ENCODE results near the gene PLXDC2. TPM values are rescaled to one million over a fixed set of nuclear protein-coding genes. Genes with fewer than 3 reads are reported as not detected.

The PLXDC2 gene
- total and polyA plus RNA-seq, 7 donors, result 1.8 to 44.6 (median 18.2) TPM

- no peak overlapping the region for H3K4me3 ChIP-seq
- no peaks in the 10 kb centered on the region for H3K36me3 ChIP-seq
- H3K27me3 ChIP-seq, result no peaks in the 10 kb centered on the region
- intact Hi-C loops (cut with DNase I), result no loop called here
- 92 to 94% methylated on average over 2 of the region's 2 CpGs for WGBS, 2 donors
- H3K4me1 ChIP-seq, result no peaks in the 10 kb centered on the region
- H3K9me3 ChIP-seq, result peaks cover 0 to 6% (median 0%) of the 10 kb centered on the region in 4 donors
- H3K27ac ChIP-seq, result no peak overlapping the region
- DNase-seq, result no peak
- TF ChIP-seq POLR2A (IDR thresholded peaks at IDR 0.05) (no peak), POLR2AphosphoS5 (IDR thresholded peaks at IDR 0.05) (no peak), EP300 (IDR thresholded peaks at IDR 0.05) (no peak)
- TF ChIP-seq, protein P1, sequence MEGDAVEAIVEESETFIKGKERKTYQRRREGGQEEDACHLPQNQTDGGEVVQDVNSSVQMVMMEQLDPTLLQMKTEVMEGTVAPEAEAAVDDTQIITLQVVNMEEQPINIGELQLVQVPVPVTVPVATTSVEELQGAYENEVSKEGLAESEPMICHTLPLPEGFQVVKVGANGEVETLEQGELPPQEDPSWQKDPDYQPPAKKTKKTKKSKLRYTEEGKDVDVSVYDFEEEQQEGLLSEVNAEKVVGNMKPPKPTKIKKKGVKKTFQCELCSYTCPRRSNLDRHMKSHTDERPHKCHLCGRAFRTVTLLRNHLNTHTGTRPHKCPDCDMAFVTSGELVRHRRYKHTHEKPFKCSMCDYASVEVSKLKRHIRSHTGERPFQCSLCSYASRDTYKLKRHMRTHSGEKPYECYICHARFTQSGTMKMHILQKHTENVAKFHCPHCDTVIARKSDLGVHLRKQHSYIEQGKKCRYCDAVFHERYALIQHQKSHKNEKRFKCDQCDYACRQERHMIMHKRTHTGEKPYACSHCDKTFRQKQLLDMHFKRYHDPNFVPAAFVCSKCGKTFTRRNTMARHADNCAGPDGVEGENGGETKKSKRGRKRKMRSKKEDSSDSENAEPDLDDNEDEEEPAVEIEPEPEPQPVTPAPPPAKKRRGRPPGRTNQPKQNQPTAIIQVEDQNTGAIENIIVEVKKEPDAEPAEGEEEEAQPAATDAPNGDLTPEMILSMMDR (IDR thresholded peaks at IDR 0.05), result no peak
Measured at GRCh38 chr10:20302033-20302432, 485.8 kb downstream of the PLXDC2 start.

GRCh38 chr10:20303453-20304152 lies 487.4 kb downstream of the PLXDC2 start:
- no peak for DNase-seq
- no peaks in the 10 kb centered on the region for H3K4me1 ChIP-seq
- H3K4me3 ChIP-seq, result no peak overlapping the region
- no peaks in the 10 kb centered on the region for H3K9me3 ChIP-seq
- no peaks in the 10 kb centered on the region for H3K27me3 ChIP-seq
- intact Hi-C loops (cut with DNase I), result no loop called here
- no peak for TF ChIP-seq POLR2AphosphoS5 (IDR thresholded peaks at IDR 0.05)
- TF ChIP-seq EP300 (IDR thresholded peaks at IDR 0.05), result no peak
- no peak for TF ChIP-seq POLR2A (IDR thresholded peaks at IDR 0.05)
- TF ChIP-seq, protein P1 (IDR thresholded peaks at IDR 0.05), result no peak
- no peaks in the 10 kb centered on the region for H3K36me3 ChIP-seq
- 27 to 72% methylated on average over 2 of the region's 2 CpGs for WGBS, 2 donors
- H3K27ac ChIP-seq, result no peak overlapping the region

GRCh38 chr10:20313665-20314064 lies 497.4 kb downstream of the PLXDC2 start:
- H3K27ac ChIP-seq, result no peak overlapping the region
- intact Hi-C loops (cut with DNase I), result no loop called here
- H3K4me3 ChIP-seq, result no peak overlapping the region
- no peaks in the 10 kb centered on the region for H3K36me3 ChIP-seq
- no peaks in the 10 kb centered on the region for H3K27me3 ChIP-seq
- TF ChIP-seq POLR2AphosphoS5 (IDR thresholded peaks at IDR 0.05), result no peak
- TF ChIP-seq, protein P1 (IDR thresholded peaks at IDR 0.05), result no peak
- TF ChIP-seq POLR2A (IDR thresholded peaks at IDR 0.05), result no peak
- TF ChIP-seq EP300 (IDR thresholded peaks at IDR 0.05), result no peak
- no peak for DNase-seq
- WGBS, 2 donors, result 76 to 79% methylated on average over 3 of the region's 3 CpGs
- H3K9me3 ChIP-seq, result peaks cover 0 to 3% (median 0%) of the 10 kb centered on the region in 4 donors
- no peaks in the 10 kb centered on the region for H3K4me1 ChIP-seq

DNA sequence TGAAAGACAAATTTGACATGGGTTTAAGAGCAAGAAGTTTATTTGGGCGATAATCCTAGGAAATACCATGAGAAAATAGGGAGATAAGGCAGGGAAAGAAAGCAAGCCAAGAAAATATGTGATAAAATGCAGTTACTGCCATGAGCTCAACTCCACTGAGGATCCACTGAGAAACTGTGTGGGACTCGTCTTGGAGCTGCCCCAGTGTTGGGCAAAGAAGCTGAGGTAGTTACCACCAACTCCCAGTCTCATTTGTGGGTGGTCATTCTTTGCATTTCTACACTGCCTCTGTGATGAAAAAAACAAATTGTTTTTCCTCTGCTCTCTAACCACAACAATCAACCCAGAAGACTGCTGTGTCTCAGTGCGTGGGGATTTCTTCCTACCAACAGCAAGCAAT lies 498.2 kb downstream of the PLXDC2 start:
- WGBS, 2 donors, result 80 to 84% methylated on average over 3 of the region's 3 CpGs
- H3K27ac ChIP-seq, result no peak overlapping the region
- H3K4me1 ChIP-seq, result no peaks in the 10 kb centered on the region
- H3K9me3 ChIP-seq, result peaks cover 0 to 3% (median 0%) of the 10 kb centered on the region in 4 donors
- H3K36me3 ChIP-seq, result no peaks in the 10 kb centered on the region
- DNase-seq, result no peak
- H3K27me3 ChIP-seq, result no peaks in the 10 kb centered on the region
- no peak overlapping the region for H3K4me3 ChIP-seq
- TF ChIP-seq EP300 (IDR thresholded peaks at IDR 0.05) (no peak), POLR2AphosphoS5 (IDR thresholded peaks at IDR 0.05) (no peak), POLR2A (IDR thresholded peaks at IDR 0.05) (no peak)
- TF ChIP-seq, protein P1 (IDR thresholded peaks at IDR 0.05), result no peak
- intact Hi-C loops (cut with DNase I), result no loop called here

GRCh38 chr10:20327954-20328353 lies 511.7 kb downstream of the PLXDC2 start:
- no peaks in the 10 kb centered on the region for H3K36me3 ChIP-seq
- no peak overlapping the region for H3K4me3 ChIP-seq
- no peaks in the 10 kb centered on the region for H3K27me3 ChIP-seq
- TF ChIP-seq POLR2AphosphoS5 (IDR thresholded peaks at IDR 0.05) (no peak), POLR2A (IDR thresholded peaks at IDR 0.05) (no peak)
- no peak for DNase-seq
- H3K4me1 ChIP-seq, result no peaks in the 10 kb centered on the region
- no peak overlapping the region for H3K27ac ChIP-seq
- 89 to 90% methylated on average over 3 of the region's 3 CpGs for WGBS, 2 donors
- H3K9me3 ChIP-seq, result peaks cover 0 to 4% (median 0%) of the 10 kb centered on the region in 4 donors
- intact Hi-C loops (cut with DNase I), result no loop called here
